Inferior parietal cortex (tissue), 1 donor: ENCODE data around the gene PIP4K2C.
"Not testable (repeated sequence)": the region's sequence is repeated elsewhere in the genome, so short reads cannot be mapped to it uniquely, and the experiment has no call there.

Experiments used
- DNase-seq: peaks from one replicate; pipeline ENCODE4 v3.0.0-alpha.2; 2016; ENCODE audit errors: extremely low spot score

Gene PIP4K2C

GRCh38 chr12:57558864-57559263 is 32.1 kb upstream of the PIP4K2C start:
- DNase-seq = no peak

DNA sequence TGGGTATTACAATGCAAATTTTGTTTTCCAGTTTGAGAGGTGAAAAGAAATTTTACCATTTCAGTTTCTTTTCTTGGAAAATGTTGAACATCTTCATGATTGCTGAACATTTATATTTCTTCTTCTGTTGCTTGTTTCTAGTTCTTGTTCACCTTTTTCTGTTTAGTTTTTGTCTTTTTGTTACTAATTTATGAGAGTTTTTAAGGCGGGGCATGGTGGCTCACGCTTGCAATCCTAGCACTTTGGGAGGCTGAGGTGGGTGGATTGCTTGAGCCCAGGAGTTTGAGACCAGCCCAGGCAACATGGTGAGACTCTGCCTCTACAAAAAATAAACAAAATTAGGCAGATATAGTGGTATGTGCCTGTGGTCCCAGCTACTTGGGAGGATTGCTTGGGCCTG is 30.5 kb upstream of the PIP4K2C start:
- no peak for DNase-seq

DNA sequence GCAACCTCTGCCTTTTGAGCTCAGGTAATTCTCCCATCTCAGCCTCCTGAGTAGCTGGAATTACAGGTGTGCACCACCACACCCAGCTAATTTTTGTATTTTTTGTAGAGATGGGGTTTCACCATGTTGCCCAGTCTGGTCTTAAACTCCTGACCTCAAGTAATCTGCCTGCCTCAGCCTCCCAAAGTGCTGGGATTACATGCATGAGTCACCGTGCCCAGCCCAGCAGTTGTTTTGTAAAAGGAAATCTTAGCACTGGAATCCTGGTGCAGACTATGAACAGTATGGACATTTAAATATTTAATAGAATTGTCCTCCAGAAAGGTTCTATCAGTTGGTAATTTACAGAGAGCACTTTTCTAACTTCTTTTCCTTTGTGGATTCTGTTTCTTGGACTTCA is 29.9 kb upstream of the PIP4K2C start:
- DNase-seq = not testable (repeated sequence)

DNA sequence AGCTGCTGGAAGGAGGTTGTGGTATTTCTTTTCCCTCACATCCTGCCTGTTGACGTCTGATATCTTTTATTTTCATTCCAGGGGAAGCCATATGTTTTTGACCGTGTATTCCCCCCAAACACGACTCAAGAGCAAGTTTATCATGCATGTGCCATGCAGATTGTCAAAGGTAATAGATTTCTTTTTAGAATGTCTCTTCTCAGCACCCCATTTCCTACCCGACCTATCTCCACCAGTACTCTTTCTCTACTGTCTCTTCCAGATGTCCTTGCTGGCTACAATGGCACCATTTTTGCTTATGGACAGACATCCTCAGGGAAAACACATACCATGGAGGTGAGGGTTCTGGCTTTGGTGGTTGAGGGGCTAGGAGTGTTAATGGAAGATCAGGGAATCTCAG is 27.6 kb upstream of the PIP4K2C start:
- DNase-seq = no peak

GRCh38 chr12:57564178-57564740 is 26.7 kb upstream of the PIP4K2C start:
- DNase-seq = no peak

GRCh38 chr12:57568838-57569237 is 22.2 kb upstream of the PIP4K2C start:
- no peak for DNase-seq

- no peak for DNase-seq
Measured at GRCh38 chr12:57569858-57570257, 21.1 kb upstream of the PIP4K2C start.

GRCh38 chr12:57570438-57570837 is 20.6 kb upstream of the PIP4K2C start:
- not testable (repeated sequence) for DNase-seq

DNA sequence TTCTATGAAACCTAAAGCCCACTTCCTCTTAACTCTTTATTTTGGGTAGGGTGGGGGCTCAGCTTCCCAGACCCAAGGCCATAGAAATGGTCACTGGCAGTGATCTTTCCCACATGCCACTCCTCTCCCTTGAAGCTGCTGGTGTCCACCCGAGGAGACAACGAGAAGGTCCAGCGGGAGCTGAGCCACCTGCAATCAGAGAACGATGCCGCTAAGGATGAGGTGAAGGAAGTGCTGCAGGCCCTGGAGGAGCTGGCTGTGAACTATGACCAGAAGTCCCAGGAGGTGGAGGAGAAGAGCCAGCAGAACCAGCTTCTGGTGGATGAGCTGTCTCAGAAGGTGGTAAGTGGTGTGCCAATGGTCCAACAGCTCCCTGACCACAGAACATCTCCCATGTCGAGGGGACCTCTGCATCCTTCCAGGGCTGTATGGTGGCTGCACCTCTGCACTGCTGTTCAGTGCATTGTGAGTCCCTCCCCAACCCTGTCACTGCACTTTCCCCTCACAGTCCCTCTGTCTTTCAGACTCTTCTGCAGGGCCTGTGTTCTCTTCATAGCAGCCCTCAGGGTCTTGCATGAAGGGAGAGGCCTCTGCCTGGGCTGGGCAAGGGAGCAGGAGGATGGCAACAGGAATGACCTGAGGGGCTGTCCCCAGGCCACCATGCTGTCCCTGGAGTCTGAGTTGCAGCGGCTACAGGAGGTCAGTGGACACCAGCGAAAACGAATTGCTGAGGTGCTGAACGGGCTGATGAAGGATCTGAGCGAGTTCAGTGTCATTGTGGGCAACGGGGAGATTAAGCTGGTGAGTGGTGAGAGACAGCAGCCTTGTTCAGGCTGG is 18.8 kb upstream of the PIP4K2C start:
- DNase-seq = no peak

DNA sequence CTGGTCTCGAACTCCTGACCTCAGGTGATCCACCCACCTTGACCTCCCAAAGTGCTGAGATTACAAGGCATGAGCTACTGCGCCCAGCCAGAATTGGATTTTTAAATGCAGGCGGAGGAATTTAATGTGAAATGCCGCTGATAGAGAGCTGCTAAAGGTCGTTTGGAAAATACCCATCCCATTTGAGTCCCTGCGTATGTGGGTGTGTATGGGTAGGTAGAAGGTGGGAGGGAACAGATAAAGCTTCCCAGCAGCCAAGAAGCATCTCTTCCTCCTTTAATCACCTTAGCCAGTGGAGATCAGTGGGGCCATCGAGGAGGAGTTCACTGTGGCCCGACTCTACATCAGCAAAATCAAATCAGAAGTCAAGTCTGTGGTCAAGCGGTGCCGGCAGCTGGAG is 16.2 kb upstream of the PIP4K2C start:
- DNase-seq = no peak

DNA sequence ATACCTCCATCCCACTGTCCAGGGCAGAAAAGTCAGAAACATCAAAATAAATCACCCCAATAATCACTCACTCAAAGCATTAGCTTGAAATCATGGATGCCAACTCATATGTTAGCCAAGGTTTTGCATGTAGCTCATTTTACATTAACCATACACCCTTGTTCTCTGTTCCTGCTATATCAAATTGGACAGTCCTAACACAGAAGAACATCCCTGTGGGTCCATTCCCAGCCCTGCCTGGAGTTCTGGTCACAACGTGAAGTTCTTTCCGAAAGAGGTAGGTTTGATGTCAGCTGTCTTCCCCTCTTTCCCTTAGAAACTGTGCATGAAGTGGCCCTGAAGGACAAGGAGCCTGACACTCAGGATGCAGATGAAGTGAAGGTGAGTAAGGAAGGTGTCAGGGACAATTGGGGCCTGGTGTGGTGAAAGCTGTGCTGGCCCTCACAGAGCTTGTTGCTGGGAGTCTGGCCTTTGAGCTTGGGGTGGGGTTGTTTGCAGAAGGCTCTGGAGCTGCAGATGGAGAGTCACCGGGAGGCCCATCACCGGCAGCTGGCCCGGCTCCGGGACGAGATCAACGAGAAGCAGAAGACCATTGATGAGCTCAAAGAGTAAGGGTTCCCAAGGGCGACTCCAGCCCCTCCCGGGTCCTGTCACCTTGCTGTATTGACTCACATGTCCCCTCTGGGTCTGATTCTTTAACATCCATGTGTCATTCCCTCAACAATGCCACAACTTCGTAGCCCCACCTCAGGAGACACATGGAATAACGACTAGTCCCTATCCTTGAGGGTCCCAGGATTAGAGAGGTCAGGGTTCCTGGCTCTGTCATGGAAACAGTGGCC is 15.0 kb upstream of the PIP4K2C start:
- no peak for DNase-seq

- no peak for DNase-seq
Measured at GRCh38 chr12:57576613-57577160, 14.3 kb upstream of the PIP4K2C start.

DNA sequence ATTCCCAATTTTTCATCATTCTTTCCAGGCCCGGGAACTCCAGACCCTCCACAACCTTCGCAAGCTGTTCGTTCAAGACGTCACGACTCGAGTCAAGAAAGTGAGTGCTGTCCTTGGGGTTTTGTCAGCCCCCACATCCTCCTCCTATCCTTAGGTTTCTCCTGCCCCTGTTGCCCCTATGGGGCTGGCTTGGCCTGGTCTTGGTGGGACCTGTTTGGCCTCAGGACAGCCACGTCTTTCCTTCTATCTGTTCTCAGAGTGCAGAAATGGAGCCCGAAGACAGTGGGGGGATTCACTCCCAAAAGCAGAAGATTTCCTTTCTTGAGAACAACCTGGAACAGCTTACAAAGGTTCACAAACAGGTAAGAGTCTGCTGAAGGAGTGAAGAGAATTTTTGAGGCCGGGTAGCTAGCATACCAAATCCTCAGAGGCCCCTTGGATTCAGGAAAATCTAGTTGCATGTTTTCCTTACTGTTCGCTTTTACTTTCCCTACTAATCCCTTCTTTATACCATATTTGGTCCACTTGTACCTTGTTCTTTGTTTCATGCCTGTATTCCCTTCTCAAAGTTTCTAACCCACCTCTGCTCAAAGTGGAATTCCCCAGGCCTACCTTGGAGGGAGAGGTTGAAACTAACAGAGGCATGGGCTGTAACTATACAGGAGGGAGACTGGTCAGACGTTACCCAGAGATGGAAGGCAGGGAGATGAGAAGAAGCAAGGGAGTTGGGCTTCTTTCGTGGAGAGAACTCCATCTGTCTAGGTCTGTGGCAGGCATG is 12.8 kb upstream of the PIP4K2C start:
- no peak for DNase-seq

- no peak for DNase-seq
Measured at GRCh38 chr12:57579011-57579410, 12.0 kb upstream of the PIP4K2C start.

- peak; percentile 34 for DNase-seq
Measured at GRCh38 chr12:57579677-57580465, 11.1 kb upstream of the PIP4K2C start.

DNA sequence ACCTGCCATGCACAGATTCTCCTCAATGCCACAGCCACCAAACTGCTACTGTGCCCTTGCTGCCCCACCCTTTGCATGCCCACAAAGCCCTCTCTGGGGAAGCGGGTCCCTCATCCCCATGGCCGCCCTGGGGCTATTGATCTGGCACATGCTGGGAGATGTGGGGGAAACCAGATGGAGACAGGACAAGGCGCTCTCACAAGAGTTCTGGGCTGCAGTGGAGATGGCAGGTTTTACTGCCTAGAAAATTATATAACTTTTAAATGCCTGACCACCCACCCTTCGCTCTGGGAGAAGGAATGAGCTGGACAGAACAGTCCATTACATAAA is 10.6 kb upstream of the PIP4K2C start:
- DNase-seq = no peak

- no peak for DNase-seq
Measured at GRCh38 chr12:57581802-57582201, 9.2 kb upstream of the PIP4K2C start.

DNA sequence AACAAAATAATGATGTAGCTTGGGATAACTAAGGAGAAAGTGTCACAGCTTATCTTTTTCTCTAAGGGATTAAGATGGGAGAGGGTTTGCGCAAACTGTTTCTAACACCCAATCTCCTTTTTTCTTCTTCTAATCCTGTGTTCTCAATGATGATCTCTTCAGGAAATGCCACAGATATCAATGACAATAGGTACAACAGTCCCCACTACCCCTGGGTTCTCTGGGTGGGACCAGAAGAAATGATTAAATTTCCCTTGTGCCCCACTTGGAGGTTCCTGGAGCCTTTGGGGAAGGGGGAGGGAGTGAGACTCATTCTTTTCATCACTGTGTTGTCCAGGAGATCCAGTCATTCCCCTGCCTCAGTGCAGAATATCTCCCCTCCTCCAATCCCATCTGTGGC is 8.6 kb upstream of the PIP4K2C start:
- DNase-seq = no peak

DNA sequence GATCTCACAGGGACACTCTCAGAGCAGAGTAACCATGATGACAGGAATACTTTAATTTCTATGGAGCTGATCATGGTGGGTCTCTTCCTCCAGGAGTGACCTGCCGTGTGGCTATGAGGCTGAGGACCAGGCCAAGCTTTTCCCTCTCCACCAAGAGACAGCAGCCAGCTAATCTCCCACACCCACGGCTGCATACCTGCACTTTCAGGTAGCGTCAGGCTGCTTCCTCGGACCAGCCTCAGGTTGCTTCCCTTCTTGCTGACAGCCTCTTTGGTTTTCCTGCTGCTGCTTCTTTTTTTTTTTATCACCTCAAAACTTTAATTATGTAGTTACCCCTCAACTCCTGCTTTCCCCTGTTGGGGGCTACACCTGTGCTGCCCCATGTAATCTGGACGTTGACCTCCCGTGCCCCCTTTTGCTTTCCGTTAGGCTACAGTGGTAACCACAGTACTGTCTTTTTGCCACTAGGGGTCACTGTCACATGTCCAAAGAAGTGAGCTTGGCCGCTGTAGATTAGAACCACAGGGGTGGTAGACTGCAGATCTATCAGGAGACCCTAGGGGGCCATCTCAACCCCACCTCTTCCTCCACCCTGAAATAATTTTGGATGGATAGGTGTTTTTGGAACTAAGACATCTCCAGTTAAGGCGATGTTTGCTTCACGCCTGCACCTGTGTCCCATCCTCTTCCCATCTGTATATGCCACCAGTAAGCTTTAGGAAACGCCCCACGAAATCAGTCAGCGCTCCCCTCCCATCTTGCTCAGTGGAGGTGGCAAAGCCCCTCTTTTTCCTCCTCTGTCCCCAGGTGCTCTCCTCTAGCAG is 7.8 kb upstream of the PIP4K2C start:
- DNase-seq = peak; percentile 89

DNA sequence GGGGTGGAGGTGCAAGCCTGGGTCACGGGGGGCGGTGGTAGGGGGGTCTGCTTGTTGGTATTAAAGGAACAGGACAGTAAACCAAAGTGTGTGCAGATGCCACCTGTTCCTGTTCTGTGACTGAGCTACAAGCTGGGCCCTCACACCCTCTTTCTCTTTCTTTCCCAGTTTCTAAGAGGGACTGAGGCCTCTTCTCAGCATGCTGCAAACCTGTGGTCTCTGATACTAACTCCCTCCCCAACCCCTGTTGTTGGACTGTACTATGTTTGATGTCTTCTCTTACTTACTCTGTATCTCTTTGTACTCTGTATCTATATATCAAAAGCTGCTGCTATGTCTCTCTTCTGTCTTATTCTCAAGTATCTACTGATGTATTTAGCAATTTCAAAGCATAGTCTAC is 6.9 kb upstream of the PIP4K2C start:
- no peak for DNase-seq
